GM12874 (cell line): ENCODE data around the gene RAPGEF6.

Experiments
- CTCF ChIP-seq: IDR thresholded peaks from 2 replicates; pipeline ENCODE4 v1.5.1; 2011; ENCODE audit warnings: low read depth, mild to moderate bottlenecking, control low read depth, low read length, moderate library complexity; ENCODE audit not compliant: insufficient read depth

Gene RAPGEF6

GRCh38 chr5:131630963-131631350 is 4.1 kb downstream of the RAPGEF6 start:
- no peak for TF ChIP-seq CTCF

- no peak for TF ChIP-seq CTCF
Measured at GRCh38 chr5:131630208-131630962, 4.6 kb downstream of the RAPGEF6 start.

GRCh38 chr5:131628990-131629389 is 6.0 kb downstream of the RAPGEF6 start:
- no peak for TF ChIP-seq CTCF

- no peak for TF ChIP-seq CTCF
Measured at GRCh38 chr5:131627207-131627865, 7.7 kb downstream of the RAPGEF6 start.

GRCh38 chr5:131622633-131623032 is 12.4 kb downstream of the RAPGEF6 start:
- no peak for TF ChIP-seq CTCF

GRCh38 chr5:131619102-131619501 is 15.9 kb downstream of the RAPGEF6 start:
- no peak for TF ChIP-seq CTCF

GRCh38 chr5:131617140-131617822 is 17.7 kb downstream of the RAPGEF6 start:
- TF ChIP-seq CTCF: no peak
